GM19438 (cell line): ENCODE data around the gene CPD.

Source experiments
- ATAC-seq: cut with Tn5 transposase; IDR thresholded peaks from one replicate; pipeline ENCODE4 v1.9.1; 2021; ENCODE audit warnings: low read depth; ENCODE audit not compliant: unreplicated experiment

Gene CPD

GRCh38 chr17:30483159-30483558, 104.4 kb downstream of the CPD start:
- ATAC-seq = no peak

GRCh38 chr17:30493780-30494179, 115.1 kb downstream of the CPD start:
- ATAC-seq = no peak

GRCh38 chr17:30495586-30495985, 116.9 kb downstream of the CPD start:
- ATAC-seq = no peak

- ATAC-seq = no peak
Measured at GRCh38 chr17:30503558-30503957, 124.8 kb downstream of the CPD start.

GRCh38 chr17:30505868-30506417, 127.2 kb downstream of the CPD start:
- ATAC-seq = no peak

- no peak for ATAC-seq
Measured at GRCh38 chr17:30506481-30506880, 127.8 kb downstream of the CPD start.

- no peak for ATAC-seq
Measured at GRCh38 chr17:30513346-30513745, 134.6 kb downstream of the CPD start.

- no peak for ATAC-seq
Measured at GRCh38 chr17:30514895-30515596, 136.3 kb downstream of the CPD start.

- no peak for ATAC-seq
Measured at GRCh38 chr17:30517786-30518185, 139.1 kb downstream of the CPD start.

GRCh38 chr17:30519166-30519565, 140.4 kb downstream of the CPD start:
- no peak for ATAC-seq
